GM12801 (cell line): ENCODE data around the gene PADI3.

ENCODE experiments used
- TF ChIP-seq, protein P1 (sequence below): IDR thresholded peaks from one replicate; pipeline ENCODE4 v1.5.1; 2011; ENCODE audit warnings: control low read depth; ENCODE audit not compliant: insufficient read length; ENCODE audit errors: extremely low read depth

The PADI3 gene

DNA sequence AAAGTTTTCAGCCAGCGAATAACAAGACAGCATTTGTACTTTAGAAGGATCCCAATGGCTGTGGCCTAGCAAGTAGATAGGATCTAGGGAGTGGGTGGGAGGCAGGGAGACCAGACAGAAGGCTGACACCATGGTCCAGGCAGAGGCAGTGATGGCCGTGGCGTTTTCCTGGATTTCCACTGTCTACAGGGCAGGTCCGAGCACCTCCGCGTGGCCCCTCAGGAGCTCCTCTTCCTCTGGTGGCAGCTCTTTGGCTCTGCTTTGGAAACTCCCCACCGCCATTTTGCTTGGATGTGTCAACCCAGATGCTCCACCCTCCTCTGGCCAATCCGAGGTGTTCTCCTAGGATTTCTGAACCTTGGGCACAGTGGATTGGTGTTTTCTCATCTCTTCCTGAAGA is 84.2 kb downstream of the PADI3 start:
- TF ChIP-seq, protein P1, sequence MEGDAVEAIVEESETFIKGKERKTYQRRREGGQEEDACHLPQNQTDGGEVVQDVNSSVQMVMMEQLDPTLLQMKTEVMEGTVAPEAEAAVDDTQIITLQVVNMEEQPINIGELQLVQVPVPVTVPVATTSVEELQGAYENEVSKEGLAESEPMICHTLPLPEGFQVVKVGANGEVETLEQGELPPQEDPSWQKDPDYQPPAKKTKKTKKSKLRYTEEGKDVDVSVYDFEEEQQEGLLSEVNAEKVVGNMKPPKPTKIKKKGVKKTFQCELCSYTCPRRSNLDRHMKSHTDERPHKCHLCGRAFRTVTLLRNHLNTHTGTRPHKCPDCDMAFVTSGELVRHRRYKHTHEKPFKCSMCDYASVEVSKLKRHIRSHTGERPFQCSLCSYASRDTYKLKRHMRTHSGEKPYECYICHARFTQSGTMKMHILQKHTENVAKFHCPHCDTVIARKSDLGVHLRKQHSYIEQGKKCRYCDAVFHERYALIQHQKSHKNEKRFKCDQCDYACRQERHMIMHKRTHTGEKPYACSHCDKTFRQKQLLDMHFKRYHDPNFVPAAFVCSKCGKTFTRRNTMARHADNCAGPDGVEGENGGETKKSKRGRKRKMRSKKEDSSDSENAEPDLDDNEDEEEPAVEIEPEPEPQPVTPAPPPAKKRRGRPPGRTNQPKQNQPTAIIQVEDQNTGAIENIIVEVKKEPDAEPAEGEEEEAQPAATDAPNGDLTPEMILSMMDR: no peak
